Neural progenitor cell (in vitro differentiated cells): ENCODE measurements around the gene RER1.

Source experiments
- CTCF ChIP-seq: fragments of 200-600 bp; sonication (generic); IDR thresholded peaks from 2 replicates; pipeline ENCODE4 v1.5.1; 2017; ENCODE audit warnings: antibody characterized with exemption, mild to moderate bottlenecking
- EZH2 ChIP-seq: fragments of 200-600 bp; sonication (generic); IDR thresholded peaks from 2 replicates; pipeline ENCODE4 v1.6.1; 2017; ENCODE audit warnings: antibody characterized with exemption, mild to moderate bottlenecking, moderate library complexity
- EZH2phosphoT487 ChIP-seq: fragments of 200-600 bp; sonication (generic); IDR thresholded peaks from 2 replicates; pipeline ENCODE4 v1.6.1; 2017; ENCODE audit warnings: antibody characterized with exemption

GRCh38 chr1:2358072-2358471 is 33.6 kb upstream of the RER1 start:
- TF ChIP-seq CTCF (no peak), EZH2phosphoT487 (no peak), EZH2 (no peak)
